ENCODE results near the gene PSORS1C2.
A peak's percentile ranks its signal among the peaks of the same experiment; 100 is the strongest.

Gene PSORS1C2

DNA sequence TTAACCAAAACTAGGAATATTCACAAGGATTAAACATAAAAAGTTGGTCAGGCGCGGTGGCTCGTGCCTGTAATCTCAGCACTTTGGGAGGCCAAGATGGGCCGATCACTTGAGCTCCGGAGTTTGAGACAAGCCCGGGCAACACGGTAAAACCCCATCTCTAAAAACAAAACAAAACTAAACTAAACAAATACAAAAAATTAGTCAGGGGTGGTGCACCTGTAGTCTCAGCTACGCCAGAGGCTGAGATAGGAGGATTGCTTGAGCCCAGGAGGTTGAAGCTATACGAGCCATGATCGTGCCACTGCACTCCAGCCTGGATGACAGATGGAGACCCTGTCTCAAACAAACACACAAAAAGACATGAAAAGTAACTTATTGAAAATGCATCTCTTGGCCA is 3.2 kb downstream of the PSORS1C2 start:
- DNase-seq, result no peak

DNA sequence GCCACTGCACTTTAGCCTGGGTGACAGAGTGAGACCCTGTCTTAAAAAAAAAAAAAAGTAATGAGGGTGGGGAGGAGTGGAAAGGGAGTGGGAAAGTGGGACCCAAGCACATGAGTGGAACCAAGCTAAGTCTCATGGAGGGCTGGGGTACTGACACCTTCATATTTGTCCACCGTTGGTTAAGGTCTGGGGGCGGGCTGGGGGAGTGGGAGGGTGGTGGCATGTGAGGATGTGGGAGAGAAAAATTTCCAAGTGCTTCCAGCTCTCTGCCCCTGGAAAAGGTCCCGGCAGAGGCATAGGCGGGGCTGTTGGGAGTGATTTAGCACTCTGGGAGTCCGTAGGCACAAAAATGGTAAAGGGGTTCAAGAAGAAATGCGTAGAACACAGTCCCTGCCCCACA is 6.1 kb downstream of the PSORS1C2 start:
- DNase-seq, result no peak

DNA sequence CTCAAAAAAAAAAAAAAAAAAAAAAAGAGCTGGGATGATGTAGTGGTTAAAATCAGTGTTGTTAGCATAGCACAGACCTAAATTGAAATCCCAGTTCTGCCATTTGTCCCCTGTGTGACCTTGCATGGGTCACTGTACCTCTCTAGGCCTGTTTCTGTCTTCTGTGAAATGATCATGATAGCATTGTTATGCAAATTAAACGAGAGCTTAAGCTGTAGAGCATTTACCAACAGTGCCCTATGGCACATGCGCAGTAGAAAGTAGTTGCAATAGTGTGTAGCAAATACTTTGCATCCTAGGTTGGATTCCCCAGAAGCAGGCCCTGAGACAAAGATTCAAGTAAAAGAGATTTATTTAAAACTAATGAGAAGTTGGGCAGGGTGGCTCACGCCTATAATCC is 7.3 kb downstream of the PSORS1C2 start:
- DNase-seq, result no peak

DNA sequence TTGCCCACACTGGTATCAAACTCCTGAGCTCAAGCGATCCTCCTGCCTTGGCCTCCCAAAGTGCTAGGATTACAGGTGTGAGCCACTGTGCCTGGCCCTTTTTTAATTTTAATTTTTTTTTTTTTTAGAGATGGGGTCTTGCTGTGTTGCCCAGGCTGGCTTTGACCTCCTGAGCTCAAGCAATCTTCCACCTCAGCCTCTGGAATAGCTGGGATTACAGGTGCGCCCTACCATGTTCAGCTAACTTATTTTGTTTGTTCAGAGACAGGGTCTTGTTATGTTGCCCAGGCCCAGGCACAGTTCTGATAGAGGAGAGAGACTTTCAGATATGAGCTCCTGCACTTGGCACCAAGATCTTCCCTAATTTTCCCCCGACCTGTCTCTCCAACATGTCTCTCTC is 8.1 kb downstream of the PSORS1C2 start:
- DNase-seq, result no peak

DNA sequence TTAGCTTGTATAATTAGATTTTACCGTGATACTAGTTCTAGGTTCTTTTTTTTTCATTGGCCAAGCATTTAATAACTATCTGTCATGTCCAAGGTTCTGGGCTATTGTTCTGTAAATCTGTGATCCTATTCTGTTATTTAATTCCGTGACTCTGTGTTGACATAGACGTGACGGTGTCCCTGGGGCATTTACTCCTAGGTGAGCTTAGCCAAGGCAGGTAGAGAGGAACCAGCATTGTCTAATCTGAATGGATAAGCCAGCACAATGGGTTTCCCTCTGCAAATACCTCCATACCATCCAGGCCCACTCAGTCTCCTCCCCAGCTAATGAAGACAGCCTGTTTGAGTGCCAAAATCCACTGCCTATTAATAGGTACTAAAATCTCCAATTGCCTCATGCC is 9.7 kb downstream of the PSORS1C2 start:
- no peak for DNase-seq

DNA sequence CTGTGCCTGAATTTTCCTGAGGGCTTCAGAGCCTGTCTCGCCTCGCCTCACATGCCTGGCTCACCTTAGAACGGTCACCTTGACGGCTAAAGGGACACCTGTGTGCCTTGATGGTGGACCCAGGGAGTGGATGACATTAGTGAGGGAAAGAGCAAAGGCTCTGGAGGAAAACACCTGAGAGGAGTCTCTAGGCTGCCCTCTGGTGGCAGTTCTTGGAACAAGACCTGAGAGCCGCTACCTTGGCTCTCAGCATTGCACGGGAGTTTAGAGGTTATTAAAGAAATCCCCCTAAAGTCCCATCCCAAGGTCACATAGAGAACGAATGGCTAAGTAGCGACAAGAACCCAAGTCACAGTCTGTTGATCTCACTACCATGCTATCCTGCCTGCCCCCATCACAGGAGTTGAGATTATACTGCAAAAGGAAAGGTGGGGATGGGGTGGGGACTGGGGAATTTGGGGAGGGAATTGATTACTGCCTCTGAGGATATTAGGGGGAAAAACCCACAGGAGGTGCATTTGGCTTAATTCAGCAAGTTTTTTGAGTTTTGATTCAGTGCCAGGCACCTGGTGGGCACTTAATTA is 10.7 kb downstream of the PSORS1C2 start:
- peak; percentile 5 for DNase-seq

DNA sequence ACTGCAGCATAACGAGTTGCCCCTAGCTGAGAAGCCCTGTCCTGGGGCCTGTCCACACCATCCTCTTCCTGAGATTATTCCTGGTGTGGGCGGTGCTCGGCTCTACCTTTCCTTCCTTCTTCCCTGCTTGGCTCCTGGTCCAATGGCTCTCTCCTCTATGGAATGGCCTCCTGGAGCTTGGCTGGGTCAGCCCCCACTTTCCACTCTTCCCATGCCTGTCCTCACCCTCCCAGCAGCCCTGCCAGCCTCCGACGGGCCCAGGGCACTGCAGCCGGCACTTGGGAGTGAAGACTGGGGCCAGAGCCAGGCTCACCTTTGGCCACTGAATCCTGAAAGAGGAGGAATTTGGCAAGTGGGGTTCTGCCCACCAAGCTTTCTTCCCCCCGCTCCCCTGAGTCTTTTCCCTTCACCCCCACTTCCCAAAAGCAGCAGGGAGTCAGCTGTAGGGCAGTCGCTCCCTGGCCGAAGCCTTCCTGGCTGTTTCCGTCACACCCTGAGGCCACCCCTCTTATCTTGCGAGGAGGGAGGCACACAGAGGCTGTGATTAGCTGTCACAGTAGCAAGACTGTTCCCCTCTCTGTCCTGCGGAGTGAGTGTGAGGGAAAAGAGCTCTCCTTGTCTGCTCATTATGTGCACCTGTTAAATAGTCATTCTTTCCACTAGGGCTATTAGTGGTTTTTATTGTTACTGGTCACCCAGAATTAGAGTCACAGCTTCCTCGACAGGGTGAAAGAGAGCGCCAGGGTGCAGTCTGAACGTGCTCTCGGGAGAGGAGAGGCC is 12.3 kb downstream of the PSORS1C2 start:
- no peak for DNase-seq

DNA sequence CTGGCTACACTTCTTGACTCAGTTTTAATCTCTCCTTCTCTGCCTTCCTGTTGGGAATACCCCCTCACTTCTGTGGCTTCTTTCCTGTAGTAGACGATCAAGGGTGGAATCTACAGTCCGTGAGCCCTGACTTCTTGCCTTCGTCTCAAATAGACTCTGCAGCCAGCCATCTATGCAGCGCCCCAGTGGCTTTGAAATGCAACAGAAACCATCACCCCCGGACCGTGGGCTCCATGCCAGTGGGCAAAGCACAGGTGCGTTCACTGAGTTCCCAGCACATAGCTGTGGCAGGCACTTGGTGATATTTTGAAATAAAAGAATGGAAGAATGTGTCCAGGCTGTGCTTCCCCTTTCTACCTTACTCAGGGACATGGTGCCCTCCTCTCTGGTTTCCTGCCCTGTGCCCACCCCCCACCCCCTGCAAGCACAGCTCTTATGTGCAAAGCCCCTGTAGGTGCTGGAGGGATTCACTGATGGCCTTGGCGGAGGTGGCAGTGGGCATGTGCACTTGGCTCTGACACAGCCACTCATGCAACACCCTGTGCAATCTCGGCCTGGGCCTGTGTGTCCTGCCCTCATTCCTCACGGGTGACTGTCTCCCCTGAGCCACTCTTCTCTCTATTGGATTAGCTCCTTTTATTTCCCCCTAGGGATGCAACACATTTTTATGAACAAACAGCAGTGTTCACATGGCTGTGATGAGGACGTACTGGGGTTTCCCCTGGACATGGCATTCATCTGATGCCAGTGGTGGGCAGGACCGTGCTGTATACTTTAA is 13.1 kb downstream of the PSORS1C2 start:
- no peak for DNase-seq

DNA sequence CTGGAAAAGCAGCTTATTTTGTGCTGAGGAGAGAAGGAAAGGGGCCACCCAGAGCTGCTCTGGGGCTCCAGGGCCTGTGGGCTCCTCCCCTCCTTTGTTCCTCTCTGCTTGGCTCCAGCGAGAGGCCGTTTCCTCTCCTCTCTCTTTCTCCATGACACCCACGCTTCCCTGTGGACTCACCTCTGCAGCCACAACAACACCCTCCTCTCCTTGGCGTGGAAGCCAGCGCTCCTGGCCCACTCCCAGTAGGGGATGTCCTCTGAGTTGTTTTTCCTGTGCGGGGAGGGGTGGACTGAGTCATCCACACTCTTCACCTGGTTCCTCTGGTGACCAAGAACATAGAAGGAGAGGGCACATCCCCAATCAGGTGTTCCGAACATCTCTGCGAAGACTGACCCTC is 13.7 kb downstream of the PSORS1C2 start:
- DNase-seq, result no peak

DNA sequence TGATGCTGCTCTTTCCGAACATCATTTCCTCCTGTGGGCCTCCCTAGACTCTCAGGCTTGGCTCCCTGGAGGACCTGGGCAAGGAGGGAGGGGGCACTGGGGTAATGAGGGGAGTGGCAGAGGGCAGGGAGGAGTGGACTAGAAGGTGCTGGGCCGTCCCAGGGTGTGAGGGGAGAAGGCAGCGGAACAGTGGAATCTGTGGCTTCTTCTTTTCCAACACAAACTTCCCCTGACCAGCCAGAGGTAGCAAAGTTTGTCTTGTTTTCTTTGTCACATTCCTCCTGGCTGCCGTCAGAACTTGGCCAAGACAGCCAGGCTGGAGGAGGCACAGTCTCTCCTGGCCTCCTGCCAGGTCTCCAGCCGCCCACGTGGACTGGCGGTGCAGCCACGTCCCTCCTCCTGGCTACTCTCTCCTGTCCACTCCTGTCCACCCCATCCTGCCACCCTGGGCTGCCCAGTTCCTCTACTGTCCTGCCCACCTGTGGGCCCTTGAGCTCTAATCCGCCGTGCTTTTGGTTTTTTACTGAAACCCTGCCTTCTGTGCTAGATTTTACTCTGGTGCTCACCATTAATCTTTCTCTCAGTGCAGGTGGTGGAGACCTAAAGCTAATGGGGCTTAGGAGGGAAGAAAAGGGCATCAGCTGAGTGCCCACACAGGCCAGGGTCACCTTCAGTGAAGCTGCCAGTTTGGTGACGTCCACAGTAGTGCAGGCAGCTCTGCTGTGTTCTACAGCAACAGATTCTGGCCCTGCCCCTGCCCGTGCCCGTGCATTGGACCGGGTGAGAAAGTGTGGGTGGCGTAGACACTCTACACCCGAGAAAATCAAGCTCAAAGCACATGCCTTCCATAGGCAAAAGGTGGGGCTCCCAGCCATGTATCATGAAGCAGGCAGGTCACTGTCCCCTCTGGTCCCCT is 15.8 kb downstream of the PSORS1C2 start:
- no peak for DNase-seq

DNA sequence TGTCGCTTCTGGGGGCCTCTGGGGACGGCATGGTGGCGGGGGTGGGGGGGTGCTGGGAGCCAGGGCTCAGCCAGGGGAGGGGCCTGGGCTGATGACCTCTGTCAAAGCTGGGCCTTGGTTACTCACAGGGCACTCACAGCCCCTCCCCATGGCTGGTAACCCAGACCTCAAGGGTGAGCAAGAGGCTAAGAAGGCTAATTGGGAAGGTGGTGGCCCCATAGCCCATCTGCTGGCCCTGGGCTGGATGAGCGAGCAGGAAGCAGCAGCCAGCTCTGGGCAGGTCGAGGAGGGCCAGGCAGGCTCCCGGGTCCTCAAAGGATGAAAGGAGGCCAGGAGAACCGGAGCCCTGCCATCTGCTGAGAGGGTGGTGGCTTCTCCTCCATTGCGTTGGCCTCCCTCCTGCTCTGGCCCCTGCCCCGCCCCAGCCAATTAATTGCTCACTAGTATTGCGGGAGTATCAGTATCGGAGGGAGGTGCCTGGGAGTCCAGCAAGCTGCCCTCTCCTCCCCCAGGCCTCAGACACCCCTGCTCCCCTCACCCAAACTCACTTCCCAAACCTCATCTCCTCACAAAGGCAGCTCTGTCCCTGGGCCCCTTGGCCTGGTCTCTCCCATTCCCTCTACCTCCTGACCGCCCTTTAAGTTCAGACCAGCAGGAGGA is 17.6 kb downstream of the PSORS1C2 start:
- no peak for DNase-seq

DNA sequence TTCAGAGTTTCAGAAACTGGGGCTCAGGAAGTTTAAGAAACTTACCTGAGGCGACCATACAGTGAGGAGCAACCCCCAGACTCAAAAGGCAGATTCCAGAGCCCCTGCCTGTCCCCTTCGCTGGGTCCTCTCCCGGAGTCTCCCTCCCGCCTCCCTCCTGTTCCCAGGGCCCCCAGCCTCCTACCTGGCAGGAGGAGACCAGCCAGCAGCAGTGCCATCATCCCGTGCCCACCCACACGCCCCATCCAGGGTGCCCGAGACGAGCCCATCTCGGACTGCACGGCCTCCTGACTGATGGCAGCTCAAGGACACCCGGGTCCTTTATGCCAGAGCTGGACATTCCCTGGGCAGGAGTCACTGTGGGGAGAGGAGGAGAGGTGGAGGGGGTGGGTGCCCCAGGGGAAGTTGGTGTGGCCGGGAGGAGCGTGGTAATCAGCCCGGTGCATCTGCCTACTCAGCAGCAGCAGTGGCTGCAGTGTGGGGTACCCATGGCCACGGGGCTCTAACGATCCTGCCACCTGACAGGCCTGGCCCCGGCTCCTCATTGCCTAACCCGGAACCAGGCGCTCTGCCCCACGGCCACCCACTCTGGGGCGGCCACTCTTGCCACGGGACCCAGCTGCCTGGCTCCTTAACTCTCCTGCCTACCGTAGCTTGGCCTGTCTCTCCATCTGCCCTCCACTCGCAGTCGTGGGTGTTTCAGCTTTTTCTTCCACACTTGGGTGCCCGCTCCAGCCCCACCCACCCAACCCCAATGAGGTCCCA is 18.5 kb downstream of the PSORS1C2 start, which contains the start of gene CDSN:
TSS of gene CDSN (minus strand) at position 296 of the 765 bp plus-strand sequence. CDS start at position 269, 27 bp downstream.
- DNase-seq, result no peak

DNA sequence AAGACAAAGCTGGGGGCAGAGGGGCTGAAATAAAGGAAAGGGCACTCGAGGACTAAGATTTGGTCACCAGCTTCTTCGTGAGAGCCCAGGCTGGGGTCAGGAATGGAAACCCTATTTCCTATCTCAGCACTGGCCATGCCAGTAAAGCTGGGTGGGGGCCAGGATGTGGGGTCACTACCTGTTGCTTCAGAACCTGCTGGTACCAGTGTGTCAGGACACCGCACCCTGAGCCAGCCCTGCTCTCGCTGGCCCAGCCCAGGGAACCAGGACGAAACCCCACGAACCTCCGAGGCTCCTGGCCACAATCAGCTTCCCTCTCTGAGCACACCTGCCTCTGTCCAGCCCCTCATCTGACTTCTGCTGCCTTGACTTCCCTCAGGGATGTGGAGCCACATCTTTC is 20.7 kb downstream of the PSORS1C2 start:
- no peak for DNase-seq

DNA sequence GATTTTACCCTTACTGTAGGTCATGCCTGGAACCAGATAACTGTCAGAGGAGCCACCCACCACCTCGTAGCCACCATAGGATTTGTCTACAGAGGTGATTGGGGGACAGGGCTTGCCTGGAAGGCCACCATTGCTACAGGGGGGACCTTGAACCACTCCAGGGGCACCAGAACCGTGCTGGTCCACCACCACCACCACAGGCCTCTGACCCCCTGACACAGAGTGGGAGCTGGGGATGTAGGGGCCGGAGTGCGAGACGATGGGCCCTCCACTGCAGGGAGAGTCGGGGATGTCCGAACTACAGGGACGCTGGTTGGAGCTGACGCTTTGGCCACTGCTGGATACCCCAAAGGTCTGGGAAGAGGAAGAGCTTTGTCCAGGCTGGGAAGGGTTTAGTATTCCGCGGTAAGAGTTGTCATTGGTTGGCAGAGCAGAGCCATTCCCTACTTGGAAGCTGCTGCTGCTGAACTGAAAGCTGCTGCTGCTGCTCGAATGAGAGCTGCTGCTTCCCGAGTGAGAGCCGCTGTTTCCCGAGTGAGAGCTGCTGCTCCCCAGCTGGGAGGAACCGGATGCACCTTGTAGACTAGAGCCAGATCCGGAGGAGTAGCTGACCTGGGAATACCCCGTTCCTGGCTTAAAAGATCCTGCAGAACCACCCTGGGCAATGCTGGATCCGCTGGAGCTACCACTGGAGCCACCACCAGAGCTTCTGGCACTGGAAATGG is 22.0 kb downstream of the PSORS1C2 start:
- DNase-seq, result no peak

DNA sequence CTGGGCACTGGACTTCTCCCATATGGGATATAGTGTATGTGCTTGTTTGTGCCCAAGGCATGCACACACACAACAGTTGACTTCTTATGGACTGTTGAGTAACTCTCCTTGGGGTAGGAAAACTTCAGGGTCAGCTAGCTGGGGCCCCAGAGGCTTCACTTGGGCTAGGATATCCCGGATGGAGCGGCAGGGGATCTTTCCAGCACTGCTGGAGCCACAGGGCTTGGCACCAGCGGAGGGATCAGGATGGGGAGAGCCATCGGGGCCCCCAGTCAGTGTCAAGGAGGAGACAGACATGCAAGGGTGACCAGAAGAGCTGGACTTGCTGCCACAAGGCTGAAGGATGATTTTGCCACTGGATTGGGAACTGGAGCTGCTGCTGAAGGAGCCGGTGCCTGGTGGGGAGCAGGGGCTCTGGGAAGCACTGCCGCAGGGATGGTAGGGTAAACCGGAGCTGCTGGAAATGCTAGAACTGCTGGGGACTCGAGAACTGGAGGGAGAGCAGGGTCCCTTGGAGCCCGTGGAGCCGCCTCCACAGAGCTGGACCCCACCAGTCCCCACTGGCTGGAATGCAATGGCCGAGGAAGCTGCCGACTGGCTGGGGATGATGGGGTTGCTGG is 22.8 kb downstream of the PSORS1C2 start:
- DNase-seq, result no peak

DNA sequence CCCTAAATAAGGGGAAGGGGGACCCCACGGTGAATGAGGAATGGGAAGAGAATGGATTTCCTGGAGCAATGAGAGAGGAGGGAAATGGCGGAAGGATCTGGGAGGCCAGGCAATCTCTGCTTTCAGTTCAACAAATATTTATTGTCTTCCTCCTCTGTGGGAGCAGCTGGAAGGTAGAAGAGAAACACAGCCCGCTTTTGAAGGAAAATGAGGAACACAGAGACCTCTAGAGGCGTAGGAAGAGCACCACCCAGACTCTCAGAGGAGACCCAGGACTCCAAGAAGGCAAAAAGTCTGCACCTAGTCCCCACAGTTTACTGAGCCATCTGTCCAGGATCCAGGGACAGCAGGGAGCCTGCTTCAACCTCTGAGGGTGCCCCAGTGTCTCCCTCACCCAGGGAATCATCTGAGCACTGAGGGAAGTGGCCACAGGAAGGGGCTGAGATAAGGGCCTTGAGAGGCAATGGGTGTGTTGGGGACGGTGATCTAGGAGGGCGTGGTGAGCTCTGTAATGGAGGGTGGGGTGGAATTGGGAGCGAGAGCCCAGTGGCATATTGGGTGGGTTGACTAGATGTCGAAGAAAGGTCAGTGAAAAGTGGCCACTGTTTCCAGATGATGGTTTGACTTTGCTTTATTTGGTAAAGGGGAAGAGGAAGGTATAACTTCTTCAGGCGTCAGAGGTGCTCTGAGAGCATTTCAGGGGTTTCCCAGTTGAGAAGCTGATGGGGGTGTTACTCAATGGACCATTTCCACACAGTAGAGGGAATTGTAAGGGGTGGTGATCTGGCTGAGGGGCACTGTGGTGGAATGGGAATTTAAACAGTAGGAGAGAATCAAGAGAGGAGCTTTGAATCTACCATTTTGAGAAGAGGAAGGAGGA is 23.7 kb downstream of the PSORS1C2 start:
- DNase-seq, result no peak

DNA sequence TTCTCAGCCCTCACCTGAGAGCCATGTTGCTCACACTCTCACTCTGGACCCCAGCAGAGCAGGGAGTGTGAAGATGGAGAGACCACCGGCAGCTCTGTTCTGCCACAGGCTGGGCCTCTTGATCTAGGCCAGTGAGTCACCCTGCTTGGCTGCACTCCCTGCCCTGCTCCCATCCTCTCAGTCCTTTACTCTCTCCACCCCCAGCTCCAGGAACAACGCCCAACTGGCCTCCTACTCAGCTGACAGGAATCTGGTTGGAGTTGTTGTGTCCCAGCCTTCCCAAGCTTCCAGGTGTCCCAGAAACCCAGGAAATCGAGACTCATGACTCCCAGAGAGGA is 24.4 kb downstream of the PSORS1C2 start, which contains the start of gene PSORS1C1:
TSS of gene PSORS1C1 (plus strand) at position 260 of the 338 bp plus-strand sequence. CDS start 14,833 bp downstream, outside the sequence.
- DNase-seq, result no peak

DNA sequence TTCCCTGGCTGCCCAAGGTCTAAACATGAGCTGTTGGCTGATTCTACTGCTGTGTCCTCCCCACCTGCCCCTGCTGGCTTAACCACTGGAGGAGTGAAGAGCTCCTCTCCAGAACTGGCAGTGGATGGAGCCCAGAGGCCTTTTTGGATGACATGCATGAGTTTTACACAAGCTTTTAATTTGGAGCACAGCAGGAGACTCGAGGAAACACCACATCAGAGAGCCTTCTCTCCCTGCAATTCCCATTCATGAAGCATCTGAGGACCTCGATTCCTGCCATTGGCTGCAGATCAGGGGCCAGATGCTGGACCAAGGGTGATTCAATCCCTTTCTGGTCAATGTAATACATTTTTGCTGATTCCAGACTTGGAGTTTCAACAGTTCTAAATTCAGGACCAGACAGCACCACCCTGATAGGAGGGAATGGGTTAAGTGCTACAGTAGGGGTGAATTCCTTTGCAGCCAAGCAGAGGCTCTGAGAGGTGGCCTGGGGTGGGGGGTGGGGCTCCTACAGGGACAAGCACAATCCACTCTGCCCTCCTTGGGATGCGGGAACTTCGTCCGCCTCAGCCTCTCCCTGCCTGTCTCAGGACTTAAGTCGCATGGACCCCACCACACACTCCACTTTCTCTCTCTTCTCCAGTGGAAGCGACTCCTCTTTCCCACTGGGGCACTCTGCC is 24.9 kb downstream of the PSORS1C2 start:
- DNase-seq, result no peak

DNA sequence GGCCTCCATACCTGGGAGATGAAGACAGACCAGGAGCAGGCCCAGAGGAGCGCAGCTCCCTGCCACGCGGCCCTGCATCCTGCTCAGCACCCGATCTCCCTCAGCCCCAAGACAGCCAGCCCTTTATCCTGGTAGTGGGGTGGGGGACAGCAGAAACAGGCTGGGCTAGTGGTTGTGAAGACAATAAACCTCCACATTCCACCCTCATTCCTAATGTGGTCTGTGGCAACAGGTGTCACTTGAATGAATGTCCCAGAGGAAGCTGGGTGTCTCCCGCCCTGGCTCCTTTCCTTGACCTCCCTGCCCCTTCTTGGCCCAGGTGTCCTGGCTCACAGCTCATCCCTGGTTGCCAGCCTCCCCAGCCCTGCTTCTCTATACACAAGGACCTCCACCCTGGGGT is 26.4 kb downstream of the PSORS1C2 start, which contains the start of gene C6orf15:
TSS of gene C6orf15 (minus strand) at position 98 of the 400 bp plus-strand sequence. CDS start at position 78, 20 bp downstream.
- no peak for DNase-seq
